ENCODE results near the gene MTMR1. TPM values are rescaled to one million over a fixed set of nuclear protein-coding genes. Genes with fewer than 3 reads are reported as not detected.
A peak's percentile ranks its signal among the peaks of the same experiment; 100 is the strongest.

The MTMR1 gene
- total RNA-seq, 1 donor from 2014 or later = 21.3 TPM

- H3K27ac Mint-ChIP-seq (ENCODE audit: unreplicated experiment) = no peak overlapping the region
- H3K36me3 Mint-ChIP-seq (ENCODE audit: low read depth) = peaks cover 1% of the 10 kb centered on the region
- H3K9me3 Mint-ChIP-seq (ENCODE audit: low read depth) = no peaks in the 10 kb centered on the region
- H3K27me3 Mint-ChIP-seq (ENCODE audit: low read depth) = no peaks in the 10 kb centered on the region
- no peak for DNase-seq (ENCODE audit: low spot score)
- H3K4me1 Mint-ChIP-seq (ENCODE audit: low read depth) = no peaks in the 10 kb centered on the region
- no peak for TF ChIP-seq CTCF (IDR thresholded peaks at IDR 0.05)
- H3K4me3 Mint-ChIP-seq (ENCODE audit: unreplicated experiment) = no peak overlapping the region
Measured at GRCh38 chrX:150761176-150761818, 68.1 kb downstream of the MTMR1 start.

- TF ChIP-seq CTCF (IDR thresholded peaks at IDR 0.05) = no peak
- no peak overlapping the region for H3K4me3 Mint-ChIP-seq (ENCODE audit: unreplicated experiment)
- H3K9me3 Mint-ChIP-seq (ENCODE audit: low read depth) = no peaks in the 10 kb centered on the region
- H3K27me3 Mint-ChIP-seq (ENCODE audit: low read depth) = no peaks in the 10 kb centered on the region
- DNase-seq (ENCODE audit: low spot score) = no peak
- H3K36me3 Mint-ChIP-seq (ENCODE audit: low read depth) = peaks cover 3% of the 10 kb centered on the region
- H3K27ac Mint-ChIP-seq (ENCODE audit: unreplicated experiment) = no peak overlapping the region
- H3K4me1 Mint-ChIP-seq (ENCODE audit: low read depth) = no peaks in the 10 kb centered on the region
Measured at GRCh38 chrX:150761819-150762216, 68.6 kb downstream of the MTMR1 start.

DNA sequence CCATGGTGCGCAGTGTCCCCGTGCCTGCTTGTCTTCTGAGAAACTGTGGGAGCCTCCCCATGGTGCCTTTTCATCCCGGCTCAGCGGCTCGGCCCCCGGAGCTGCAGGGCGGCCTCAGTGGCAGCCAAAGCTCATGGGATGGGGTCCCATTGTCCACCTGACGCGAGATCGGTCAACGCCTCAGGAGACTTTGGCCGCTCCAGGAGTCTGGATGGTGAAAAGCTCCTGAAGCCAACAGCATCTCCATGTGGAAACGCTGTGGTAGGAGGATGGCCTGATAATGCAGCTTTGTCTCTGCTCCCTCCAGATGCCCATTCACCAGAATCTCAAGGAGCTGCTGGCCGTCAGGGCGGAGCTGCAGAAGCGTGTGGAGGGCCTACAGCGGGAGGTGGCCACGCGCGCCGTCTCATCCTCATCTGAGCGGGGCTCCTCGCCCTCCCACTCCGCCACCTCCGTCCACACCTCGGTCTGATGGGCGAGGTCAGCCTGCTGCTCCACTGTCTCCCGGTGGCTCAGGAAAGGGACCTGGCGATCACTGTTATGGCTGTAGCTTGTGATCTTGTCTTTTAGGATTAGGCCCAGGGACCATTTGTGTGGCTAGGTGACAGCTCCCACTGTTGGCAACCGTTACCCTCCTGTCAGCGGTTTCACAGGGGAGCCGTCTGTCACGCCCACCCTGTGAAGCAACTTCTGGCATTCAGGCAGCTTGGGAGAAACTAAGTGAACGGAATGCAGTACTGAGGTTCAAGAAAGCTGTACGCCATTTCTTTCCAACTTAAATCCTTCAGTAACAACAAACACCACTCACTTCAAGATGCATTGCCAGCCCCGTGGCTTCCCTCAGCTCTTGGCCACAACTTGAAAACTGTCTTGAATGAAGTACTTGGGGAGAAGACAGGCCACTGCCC lies 69.3 kb downstream of the MTMR1 start:
- no peak overlapping the region for H3K27ac Mint-ChIP-seq (ENCODE audit: unreplicated experiment)
- no peaks in the 10 kb centered on the region for H3K27me3 Mint-ChIP-seq (ENCODE audit: low read depth)
- no peaks in the 10 kb centered on the region for H3K4me1 Mint-ChIP-seq (ENCODE audit: low read depth)
- no peak for TF ChIP-seq CTCF (IDR thresholded peaks at IDR 0.05)
- no peaks in the 10 kb centered on the region for H3K9me3 Mint-ChIP-seq (ENCODE audit: low read depth)
- peaks cover 2% of the 10 kb centered on the region for H3K36me3 Mint-ChIP-seq (ENCODE audit: low read depth)
- H3K4me3 Mint-ChIP-seq (ENCODE audit: unreplicated experiment) = no peak overlapping the region
- DNase-seq (ENCODE audit: low spot score) = peak; percentile 89

DNA sequence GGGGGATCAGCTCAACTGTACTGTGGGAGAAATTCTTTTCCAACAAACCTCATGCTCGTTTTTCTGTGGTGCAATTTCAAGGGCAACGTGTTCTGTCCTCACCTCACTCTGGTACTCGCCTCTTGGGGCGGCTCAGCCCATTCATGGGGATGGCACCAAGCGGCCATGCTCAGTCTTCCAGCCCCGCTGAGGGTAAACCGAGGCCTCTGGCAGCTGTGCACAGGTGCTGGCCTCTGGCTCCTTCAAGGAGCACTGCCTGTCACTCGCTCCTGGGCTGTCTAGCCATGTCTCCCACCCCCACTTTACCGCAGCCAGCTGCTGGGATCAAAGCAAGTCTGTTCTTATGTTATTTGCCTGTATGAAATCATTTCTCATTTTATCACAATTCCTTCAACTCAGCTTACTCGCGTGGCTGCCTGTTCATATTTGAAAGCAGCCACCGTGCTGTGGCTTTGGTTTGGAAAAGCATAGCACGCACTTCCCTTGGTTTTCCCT lies 70.2 kb downstream of the MTMR1 start:
- DNase-seq (ENCODE audit: low spot score) = no peak
- H3K27me3 Mint-ChIP-seq (ENCODE audit: low read depth) = no peaks in the 10 kb centered on the region
- H3K36me3 Mint-ChIP-seq (ENCODE audit: low read depth) = peaks cover 2% of the 10 kb centered on the region

More for the DNA sequence above, 70.2 kb downstream of the MTMR1 start:
- Mint-ChIP-seq H3K27ac (ENCODE audit: unreplicated experiment) (no peak overlapping the region), H3K4me1 (ENCODE audit: low read depth) (peaks cover 3% of the 10 kb centered on the region), H3K9me3 (ENCODE audit: low read depth) (no peaks in the 10 kb centered on the region), H3K4me3 (ENCODE audit: unreplicated experiment) (no peak overlapping the region)
- TF ChIP-seq CTCF (IDR thresholded peaks at IDR 0.05) = no peak
